Hindlimb muscle (tissue), 1 donor: ENCODE data around the gene SPDYE4. TPM values are rescaled to one million over a fixed set of nuclear protein-coding genes. Genes with fewer than 3 reads are reported as not detected.

Experiments used
- DNase-seq: peaks from one replicate; pipeline ENCODE4 v3.0.0-alpha.2; 2013
- polyA plus RNA-seq: library from polyadenylated mRNA; unstranded; fragments of 120-200 nt; gene quantifications from one replicate; pipeline ENCODE4 v1.2.1, GENCODE V29; 2013; ENCODE audit not compliant: insufficient read length

The SPDYE4 gene
- polyA plus RNA-seq, 1 donor, result 0.86 TPM

GRCh38 chr17:8740486-8740885 is 17.9 kb downstream of the SPDYE4 start:
- no peak for DNase-seq

DNA sequence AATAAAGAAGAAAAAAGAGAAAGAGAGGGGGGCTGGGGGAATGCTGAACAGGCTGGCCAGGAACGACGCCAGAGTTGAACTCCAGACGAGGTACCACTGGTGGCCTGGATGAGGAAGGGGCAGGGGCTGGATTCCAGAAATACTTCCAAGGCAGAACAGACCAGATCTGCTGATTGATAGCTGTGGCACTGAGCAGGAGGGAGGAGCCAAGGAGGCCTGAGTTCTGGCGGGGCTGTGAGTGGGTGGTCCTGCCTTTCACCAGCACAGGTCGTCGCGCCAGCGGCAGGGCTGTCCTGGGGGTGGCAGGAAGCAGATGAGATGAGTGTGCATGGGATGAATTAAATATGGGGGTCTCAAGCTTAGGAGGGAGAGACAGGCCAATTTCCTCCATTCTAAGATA is 19.2 kb downstream of the SPDYE4 start:
- no peak for DNase-seq

DNA sequence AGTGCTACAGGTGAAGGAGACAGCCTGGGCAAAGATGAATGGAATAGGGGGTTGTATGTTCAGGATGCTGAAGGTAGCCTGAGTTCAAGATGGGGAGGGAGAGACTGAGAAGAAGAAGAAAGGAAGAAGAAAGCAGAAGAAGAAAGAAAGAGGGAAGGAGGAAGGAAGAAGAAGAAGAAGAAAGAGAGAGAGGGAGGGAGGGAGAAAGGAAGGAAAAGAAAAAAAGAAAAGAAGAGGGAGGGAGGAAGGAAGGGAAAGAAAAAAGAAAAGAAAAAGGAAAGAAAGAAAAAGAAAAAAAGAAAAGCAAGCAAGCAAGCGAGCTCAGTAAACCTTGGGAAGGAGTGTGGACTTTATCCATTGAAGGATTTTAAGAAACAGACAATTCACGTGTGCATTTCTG is 21.6 kb downstream of the SPDYE4 start:
- DNase-seq, result no peak

DNA sequence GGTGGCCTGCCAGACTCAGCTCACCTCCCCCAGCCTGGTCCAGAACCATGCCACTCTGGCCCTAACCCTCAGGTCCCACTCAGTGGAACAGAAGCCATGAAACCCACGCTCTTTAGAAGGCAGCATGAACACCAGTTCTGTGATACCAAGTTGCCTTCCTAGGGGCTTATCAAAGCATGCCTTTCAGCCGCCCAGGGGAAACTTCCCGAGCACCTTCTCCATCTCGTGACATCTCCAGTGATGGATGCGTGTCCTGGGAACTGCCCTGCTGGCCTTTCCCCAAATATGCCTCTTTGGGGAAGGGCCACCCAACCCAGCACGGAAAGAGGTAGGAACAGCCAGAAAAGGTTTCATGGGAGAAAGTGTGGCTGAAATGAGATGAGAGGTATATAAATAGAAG is 22.0 kb downstream of the SPDYE4 start:
- no peak for DNase-seq

GRCh38 chr17:8735336-8735939 is 22.9 kb downstream of the SPDYE4 start:
- no peak for DNase-seq

DNA sequence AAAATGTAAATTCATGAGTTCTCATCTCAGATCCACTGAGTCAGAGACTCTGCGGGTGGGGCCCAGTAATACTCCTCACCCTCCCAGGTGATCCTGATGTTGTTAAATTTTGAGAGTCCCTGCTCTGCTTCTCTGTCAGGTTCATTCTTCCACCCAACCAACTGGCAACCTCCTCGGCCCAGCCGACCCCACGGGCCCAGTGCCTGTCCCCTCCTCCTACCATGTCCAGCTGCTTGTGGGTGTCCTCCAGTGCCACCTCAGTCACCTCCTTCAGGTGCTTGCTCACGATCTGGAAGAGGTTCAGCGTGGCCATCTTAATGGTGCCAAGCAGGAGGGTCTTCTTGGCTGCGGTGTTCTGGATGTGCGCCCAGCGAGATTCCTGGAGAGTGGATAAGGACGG is 23.5 kb downstream of the SPDYE4 start:
- DNase-seq, result no peak

- peak; percentile 60 for DNase-seq
Observed at GRCh38 chr17:8732406-8733085, 25.8 kb downstream of the SPDYE4 start.

DNA sequence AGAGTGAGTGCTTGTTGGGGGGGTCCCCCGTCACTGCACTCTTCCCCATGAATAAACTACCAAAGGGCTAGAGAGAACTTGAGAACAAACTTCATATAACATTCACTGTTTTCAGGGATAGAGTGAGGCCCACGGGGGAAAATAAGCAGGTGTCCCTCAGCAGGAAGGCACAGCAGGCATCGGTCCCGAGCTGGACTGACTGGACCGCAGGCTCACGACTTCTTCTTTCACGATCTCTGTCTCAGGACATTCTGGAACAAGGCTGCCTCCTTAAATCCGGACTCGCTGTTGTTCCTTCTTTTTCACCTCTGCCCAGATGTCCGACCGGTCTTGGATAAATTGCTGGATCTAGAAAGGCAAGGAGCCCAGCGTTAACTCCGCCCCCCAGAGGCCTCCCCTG is 28.5 kb downstream of the SPDYE4 start:
- no peak for DNase-seq

- no peak for DNase-seq
Observed at GRCh38 chr17:8729421-8729820, 28.9 kb downstream of the SPDYE4 start.

- DNase-seq, result no peak
Observed at GRCh38 chr17:8728971-8729370, 29.4 kb downstream of the SPDYE4 start.

- no peak for DNase-seq
Observed at GRCh38 chr17:8728251-8728938, 30.0 kb downstream of the SPDYE4 start.

DNA sequence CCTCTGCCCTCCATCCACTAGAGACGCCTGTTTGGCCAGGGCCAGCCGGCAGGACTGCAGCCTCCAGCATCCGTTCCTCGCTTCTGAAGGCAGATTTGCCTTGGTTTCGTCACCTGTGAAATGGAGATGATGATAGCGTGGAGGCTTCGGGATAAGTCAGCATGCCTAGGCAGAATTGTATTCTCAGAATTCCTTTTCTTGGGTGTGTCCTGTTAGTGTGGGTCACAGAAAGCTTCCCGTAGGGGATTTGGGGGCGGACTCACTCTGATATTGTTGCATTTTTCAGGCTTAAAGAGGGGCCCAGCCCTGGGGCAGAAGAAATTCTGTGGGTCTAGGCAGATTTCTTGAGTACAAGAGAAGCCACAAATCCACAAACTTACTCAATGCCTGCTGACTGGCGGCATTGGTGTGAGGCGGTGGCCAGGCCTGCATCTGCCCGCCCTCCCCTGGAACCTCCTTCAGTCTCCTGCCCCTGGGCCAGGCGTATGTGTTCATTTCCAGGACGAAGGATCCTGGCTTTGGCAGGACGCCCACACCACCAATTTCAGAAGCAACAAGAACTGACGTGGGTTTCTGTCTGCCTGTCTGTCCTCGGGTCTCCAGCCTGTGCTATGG is 31.3 kb downstream of the SPDYE4 start:
- DNase-seq, result no peak

- DNase-seq, result no peak
Observed at GRCh38 chr17:8725881-8726876, 32.2 kb downstream of the SPDYE4 start.

- DNase-seq, result no peak
Observed at GRCh38 chr17:8724451-8724850, 33.9 kb downstream of the SPDYE4 start.

GRCh38 chr17:8720596-8720995 is 37.8 kb downstream of the SPDYE4 start:
- DNase-seq, result no peak

GRCh38 chr17:8719291-8720246 is 38.8 kb downstream of the SPDYE4 start:
- no peak for DNase-seq

GRCh38 chr17:8718001-8718563 is 40.3 kb downstream of the SPDYE4 start:
- DNase-seq, result no peak

GRCh38 chr17:8713878-8714277 is 44.5 kb downstream of the SPDYE4 start:
- no peak for DNase-seq

DNA sequence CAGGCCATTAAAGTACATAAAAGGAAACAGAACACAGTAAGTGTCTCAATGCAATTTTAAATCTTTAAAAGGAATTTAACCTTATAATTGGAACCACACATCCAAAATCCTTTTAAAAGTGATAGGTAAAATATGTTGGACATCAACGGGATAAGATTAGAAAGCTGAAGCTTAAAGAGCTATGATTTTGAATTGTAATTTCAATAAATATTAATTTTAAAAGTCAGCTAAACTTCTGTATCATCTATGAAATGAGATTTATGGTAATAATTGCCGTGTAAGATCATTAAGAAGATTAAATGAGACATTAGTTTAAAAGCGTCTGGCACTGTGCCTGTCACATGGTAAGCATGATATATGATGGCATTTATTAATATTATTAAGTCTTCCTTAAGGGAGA is 45.0 kb downstream of the SPDYE4 start:
- DNase-seq, result no peak

GRCh38 chr17:8712698-8713097 is 45.6 kb downstream of the SPDYE4 start:
- DNase-seq, result no peak

GRCh38 chr17:8711291-8711690 is 47.1 kb downstream of the SPDYE4 start:
- DNase-seq, result no peak
